Measurements from ENCODE around the gene FGFRL1.

The FGFRL1 gene

GRCh38 chr4:1011022-1011665 is at the start of gene FGFRL1:
FGFRL1 (plus strand) TSS chr4:1011626; CDS start chr4:1012486, 860 bp downstream.
- no peak for DNase-seq

- no peak for DNase-seq
These were observed 48.9 kb upstream of the FGFRL1 start for GRCh38 chr4:962231-963208.

- no peak for DNase-seq
These were observed 47.9 kb upstream of the FGFRL1 start for GRCh38 chr4:963276-964225.

GRCh38 chr4:964346-965025 is 46.9 kb upstream of the FGFRL1 start:
- no peak for DNase-seq

- DNase-seq: no peak
These were observed 46.2 kb upstream of the FGFRL1 start for GRCh38 chr4:965048-965765.

- no peak for DNase-seq
These were observed 45.7 kb upstream of the FGFRL1 start for GRCh38 chr4:965766-966134.

- DNase-seq: no peak
These were observed 44.9 kb upstream of the FGFRL1 start for GRCh38 chr4:966266-967112.

GRCh38 chr4:967113-968104 is 44.0 kb upstream of the FGFRL1 start:
- no peak for DNase-seq

GRCh38 chr4:968221-968620 is 43.2 kb upstream of the FGFRL1 start:
- no peak for DNase-seq

- no peak for DNase-seq
These were observed 42.6 kb upstream of the FGFRL1 start for GRCh38 chr4:968621-969394.

- no peak for DNase-seq
These were observed 41.2 kb upstream of the FGFRL1 start for GRCh38 chr4:970046-970745.

- no peak for DNase-seq
These were observed 40.4 kb upstream of the FGFRL1 start for GRCh38 chr4:970854-971520.

- DNase-seq: no peak
These were observed 39.5 kb upstream of the FGFRL1 start for GRCh38 chr4:971666-972500.

GRCh38 chr4:972651-973424 is 38.6 kb upstream of the FGFRL1 start:
- DNase-seq: no peak
